Measurements from ENCODE around the gene MRTFB.
A peak's percentile ranks its signal among the peaks of the same experiment; 100 is the strongest.

MRTFB gene

DNA sequence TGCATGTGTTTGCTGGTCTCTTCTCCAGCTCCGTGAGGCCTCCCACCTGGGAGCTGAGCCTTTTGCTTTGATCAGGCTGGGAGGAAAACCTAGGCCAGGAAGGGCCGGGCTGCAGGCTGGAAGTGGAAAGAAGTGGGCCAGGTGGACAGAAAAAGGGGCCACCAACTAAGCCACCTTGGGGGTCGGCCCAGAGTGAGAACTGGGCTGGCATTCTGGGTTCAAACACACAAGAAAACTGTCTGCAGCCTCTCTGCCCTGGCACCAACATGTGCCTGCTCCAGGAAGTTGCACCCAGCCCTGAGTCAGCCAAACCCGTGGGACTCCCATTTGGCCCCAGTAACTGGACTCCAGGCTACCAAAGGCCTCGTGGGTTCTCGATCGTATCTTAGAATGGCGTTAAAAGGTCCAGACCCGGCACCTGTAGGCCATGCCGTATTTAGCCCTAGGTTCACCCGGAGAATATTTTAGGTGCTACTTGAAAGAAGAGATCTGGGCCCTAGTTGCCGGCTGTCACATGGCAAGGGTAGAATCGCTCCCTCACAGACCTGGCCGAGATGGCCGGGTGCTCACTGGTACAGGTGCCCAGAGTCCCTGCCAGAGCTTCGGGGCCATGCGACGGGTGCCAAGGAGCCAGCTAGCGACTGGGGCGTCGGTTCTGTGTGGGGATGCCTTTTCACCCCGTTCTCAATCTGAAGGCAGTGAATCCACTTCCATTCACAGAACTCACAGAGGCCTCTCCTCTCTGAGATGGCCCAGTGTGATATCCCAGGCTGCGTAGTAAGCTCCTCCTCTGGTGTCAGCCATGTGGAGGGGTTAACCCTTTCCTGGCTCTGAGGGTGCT lies 236.6 kb downstream of the MRTFB start:
- no peak for DNase-seq (ENCODE audit: extremely low read depth, low read depth)
- TF ChIP-seq, protein P1, sequence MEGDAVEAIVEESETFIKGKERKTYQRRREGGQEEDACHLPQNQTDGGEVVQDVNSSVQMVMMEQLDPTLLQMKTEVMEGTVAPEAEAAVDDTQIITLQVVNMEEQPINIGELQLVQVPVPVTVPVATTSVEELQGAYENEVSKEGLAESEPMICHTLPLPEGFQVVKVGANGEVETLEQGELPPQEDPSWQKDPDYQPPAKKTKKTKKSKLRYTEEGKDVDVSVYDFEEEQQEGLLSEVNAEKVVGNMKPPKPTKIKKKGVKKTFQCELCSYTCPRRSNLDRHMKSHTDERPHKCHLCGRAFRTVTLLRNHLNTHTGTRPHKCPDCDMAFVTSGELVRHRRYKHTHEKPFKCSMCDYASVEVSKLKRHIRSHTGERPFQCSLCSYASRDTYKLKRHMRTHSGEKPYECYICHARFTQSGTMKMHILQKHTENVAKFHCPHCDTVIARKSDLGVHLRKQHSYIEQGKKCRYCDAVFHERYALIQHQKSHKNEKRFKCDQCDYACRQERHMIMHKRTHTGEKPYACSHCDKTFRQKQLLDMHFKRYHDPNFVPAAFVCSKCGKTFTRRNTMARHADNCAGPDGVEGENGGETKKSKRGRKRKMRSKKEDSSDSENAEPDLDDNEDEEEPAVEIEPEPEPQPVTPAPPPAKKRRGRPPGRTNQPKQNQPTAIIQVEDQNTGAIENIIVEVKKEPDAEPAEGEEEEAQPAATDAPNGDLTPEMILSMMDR (IDR thresholded peaks at IDR 0.05; ENCODE audit: low read depth, low read length, missing control alignments): no peak
- no peak overlapping the region for H3K4me3 ChIP-seq (replicated peaks; ENCODE audit: low read depth, low read length)

- no peak for DNase-seq (ENCODE audit: extremely low read depth, low read depth)
- H3K4me3 ChIP-seq (replicated peaks; ENCODE audit: low read depth, low read length): no peak overlapping the region
- TF ChIP-seq, protein P1 (IDR thresholded peaks at IDR 0.05; ENCODE audit: low read depth, low read length, missing control alignments): no peak
Observed at GRCh38 chr16:14308368-14308723, 237.2 kb downstream of the MRTFB start.

DNA sequence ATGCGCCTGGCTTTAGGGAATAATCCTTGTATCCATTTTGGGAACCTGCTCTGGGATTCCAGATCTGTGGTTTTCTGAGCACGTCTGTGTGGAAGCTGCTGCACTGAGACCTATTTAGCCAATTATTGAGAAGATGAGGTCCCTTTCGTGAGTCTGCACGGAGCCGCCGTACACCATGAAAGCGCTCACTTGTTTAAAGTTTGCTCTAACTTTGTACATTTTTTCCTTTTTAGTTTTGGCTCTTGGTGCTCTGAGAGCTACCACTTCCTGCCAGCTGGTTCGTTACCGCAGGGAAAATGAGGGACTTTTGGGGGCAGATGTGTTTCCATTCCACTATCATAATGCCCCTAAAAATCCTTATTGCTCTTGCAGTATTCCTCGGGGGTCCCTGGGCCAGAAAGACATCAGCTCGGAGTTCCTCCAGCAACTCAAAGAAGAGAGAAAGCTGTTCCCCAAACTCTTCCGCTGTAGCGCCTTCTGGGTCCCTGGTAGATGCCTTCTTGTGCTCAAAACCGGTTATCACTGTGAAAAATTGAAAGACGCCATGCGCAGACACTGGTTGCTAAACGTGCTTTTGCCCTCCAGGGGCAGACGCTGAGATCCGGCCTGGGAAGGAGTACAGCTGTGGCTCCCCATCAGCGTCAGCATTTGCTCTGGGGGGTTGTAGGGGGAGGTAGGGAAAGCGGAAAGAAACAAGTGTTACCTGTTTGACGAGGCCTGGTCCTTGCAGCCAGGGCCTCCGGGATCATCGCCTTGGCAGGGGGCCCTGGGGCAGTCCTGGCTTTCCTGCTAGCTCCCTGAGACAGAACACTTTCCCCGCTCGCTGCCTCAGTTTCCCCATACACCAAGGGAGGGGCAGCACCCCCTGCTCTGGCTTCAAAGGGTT lies 238.1 kb downstream of the MRTFB start:
- peak overlapping the region; percentile 4 for H3K4me3 ChIP-seq (replicated peaks; ENCODE audit: low read depth, low read length)
- DNase-seq (ENCODE audit: extremely low read depth, low read depth): no peak
- TF ChIP-seq, protein P1 (IDR thresholded peaks at IDR 0.05; ENCODE audit: low read depth, low read length, missing control alignments): peak; percentile 24

DNA sequence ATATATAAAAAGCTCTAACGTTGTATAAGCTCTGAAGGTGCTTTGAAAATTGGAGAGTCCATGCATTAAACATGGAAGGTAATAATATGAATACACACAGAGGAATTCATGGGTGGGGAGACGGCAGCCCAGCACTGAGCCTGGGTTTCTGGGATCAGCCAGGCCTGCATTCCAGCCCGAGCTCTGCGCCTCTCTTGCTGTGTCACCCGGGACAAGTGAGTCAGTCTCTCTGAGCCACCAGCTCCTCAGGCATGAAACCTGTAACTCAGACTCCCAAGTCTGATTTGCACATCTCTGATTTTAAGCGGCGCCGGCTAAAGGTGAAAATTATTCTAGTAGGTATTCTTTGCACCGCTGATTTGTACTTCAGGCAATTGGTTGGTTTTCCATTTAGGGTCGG lies 238.8 kb downstream of the MRTFB start:
- no peak for DNase-seq (ENCODE audit: extremely low read depth, low read depth)
- no peak overlapping the region for H3K4me3 ChIP-seq (replicated peaks; ENCODE audit: low read depth, low read length)
- TF ChIP-seq, protein P1 (IDR thresholded peaks at IDR 0.05; ENCODE audit: low read depth, low read length, missing control alignments): no peak

- TF ChIP-seq, protein P1 (IDR thresholded peaks at IDR 0.05; ENCODE audit: low read depth, low read length, missing control alignments): no peak
- no peak overlapping the region for H3K4me3 ChIP-seq (replicated peaks; ENCODE audit: low read depth, low read length)
- no peak for DNase-seq (ENCODE audit: extremely low read depth, low read depth)
Observed at GRCh38 chr16:14310519-14310991, 239.4 kb downstream of the MRTFB start.

DNA sequence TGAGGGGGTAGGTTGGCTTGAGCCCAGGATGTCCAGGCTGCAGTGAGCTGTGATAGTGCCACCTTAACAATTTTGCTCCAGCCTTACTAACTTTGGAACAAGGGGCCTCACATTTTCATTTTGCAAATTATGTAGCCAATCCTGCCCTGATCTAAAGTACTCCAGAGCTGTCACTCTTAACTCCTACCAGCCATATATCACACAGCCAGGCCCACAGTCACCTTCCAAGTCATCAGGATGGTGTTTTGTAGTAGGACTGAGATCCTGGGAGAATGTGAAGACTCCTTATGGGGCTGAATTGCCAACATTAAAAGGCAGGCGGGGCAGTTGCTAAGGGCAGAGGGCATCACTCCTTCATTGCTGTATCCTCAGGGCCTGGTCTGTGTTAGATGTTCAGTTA lies 243.0 kb downstream of the MRTFB start:
- H3K4me3 ChIP-seq (replicated peaks; ENCODE audit: low read depth, low read length): no peak overlapping the region
- DNase-seq (ENCODE audit: extremely low read depth, low read depth): no peak

More for the DNA sequence above, 243.0 kb downstream of the MRTFB start:
- TF ChIP-seq, protein P1 (IDR thresholded peaks at IDR 0.05; ENCODE audit: low read depth, low read length, missing control alignments): no peak
